SKM-1 (cell line): ENCODE measurements around the gene SLC45A2.
"Not testable (repeated sequence)": the region's sequence is repeated elsewhere in the genome, so short reads cannot be mapped to it uniquely, and the experiment has no call there.

Experiments
- DNase-seq: peaks from one replicate; lab custom pipeline; 2025; ENCODE audit not compliant: unreplicated experiment; lab: John Stamatoyannopoulos, UW

The SLC45A2 gene

GRCh38 chr5:33984671-33985124 lies at the start of gene SLC45A2:
Gene SLC45A2 (minus strand): TSS chr5:33984693. CDS start chr5:33984583, 110 bp downstream.
- DNase-seq, result no peak

DNA sequence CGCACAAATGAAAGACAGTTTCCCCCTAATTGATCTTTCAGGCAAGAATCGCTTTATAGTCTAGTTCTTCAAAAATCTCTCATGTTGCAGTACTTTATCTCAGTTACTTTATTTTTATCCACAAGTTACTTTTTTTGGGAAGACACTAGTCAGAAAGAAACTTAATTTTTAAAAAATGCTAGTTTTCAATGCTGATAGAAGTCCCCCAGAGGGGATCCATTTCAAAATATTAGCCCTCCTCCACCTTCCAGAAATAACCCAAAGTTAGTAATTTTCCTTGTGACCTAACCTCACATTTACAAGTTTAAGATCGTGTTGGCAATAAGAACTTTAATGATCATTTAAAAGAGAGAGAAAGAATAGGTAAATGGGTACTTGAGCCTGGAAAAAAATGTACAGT lies 47.5 kb upstream of the SLC45A2 start:
- DNase-seq, result no peak

GRCh38 chr5:34031117-34031516 lies 46.6 kb upstream of the SLC45A2 start:
- DNase-seq, result no peak

DNA sequence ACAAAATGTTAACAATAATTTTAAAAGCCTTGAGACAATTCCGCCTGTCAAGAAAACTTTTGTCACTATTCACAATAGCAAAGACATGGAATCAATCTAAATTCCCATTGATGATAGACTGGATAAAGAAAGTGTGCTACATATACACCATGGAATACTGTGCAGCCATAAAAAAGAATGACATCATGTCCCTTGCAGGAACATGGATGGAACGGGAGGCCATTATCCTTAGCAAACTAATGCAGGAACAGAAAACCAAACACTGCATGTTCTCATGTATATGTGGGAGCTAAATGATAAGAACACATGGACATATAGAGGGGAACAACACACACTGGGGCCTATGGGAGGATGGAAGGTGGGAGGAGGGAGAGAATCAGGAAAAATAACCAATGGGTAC lies 46.1 kb upstream of the SLC45A2 start:
- DNase-seq, result not testable (repeated sequence)

DNA sequence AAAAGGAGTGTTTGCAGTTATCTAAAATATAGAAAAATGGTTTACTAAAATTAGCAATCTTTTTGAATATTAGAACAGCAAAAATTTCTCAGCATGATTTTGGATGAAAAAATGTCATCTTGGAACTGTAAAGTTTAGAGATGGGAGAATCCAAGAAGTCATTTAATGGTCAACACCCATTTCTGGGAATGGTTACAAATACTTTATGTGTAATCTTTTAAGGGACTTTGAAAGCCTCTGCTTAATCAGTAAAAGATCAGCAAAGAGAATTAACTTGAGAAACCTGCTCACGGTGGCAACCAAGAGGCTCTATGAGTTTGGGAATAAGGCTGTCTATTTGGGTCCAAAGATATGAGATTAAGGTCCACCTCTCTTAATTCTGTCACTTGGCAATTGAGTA lies 45.6 kb upstream of the SLC45A2 start:
- no peak for DNase-seq

GRCh38 chr5:34028349-34028748 lies 43.9 kb upstream of the SLC45A2 start:
- DNase-seq, result no peak

GRCh38 chr5:34026089-34026761 lies 41.7 kb upstream of the SLC45A2 start:
- DNase-seq, result no peak

DNA sequence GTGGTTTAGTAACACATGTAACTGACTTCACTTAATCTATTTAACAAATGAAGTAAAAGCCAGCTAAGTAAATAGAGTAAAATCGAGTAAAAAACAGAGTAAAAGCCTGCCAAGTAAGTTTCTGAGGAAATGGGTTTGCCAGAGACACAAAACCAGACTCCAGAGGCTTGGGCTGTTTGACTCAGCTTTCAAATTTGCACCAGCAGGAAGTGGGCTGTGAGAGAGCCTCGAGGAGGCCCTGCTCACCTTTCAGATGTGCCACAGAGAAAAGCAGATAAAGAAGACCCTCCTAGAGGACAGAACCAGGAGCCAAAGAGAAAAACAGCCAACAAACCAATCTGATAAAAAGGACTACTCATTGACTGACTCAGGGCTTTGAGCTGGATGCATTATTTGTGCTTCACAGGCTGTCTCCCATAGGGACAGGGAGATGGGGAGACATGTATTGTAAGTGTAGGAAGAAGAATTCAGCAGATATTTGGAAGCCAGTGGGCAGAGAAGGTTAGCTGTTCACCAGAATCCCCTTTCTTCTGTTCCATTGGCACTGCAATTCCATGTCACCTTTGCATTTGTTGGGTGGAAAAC lies 37.7 kb upstream of the SLC45A2 start:
- no peak for DNase-seq

GRCh38 chr5:34021334-34021733 lies 36.8 kb upstream of the SLC45A2 start:
- DNase-seq, result no peak

DNA sequence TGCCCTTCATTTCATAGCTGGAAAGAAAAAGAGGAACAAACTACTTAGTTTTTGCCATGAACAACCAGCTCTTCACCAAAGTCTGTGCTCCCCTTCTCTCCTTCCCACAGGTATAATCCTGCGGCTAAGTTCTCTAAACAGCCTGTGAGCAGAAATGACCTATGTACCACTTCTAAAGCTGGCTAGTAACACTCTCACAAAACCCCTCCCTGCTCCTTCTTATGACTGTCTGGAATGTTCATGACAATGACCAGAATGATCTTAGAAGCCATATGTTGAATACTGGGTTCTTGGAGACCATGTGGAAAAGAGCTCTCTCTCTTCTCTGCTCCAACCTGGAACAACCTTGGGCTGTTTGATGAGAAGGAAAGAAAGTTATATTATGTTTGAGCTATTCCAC lies 36.2 kb upstream of the SLC45A2 start:
- DNase-seq, result no peak

DNA sequence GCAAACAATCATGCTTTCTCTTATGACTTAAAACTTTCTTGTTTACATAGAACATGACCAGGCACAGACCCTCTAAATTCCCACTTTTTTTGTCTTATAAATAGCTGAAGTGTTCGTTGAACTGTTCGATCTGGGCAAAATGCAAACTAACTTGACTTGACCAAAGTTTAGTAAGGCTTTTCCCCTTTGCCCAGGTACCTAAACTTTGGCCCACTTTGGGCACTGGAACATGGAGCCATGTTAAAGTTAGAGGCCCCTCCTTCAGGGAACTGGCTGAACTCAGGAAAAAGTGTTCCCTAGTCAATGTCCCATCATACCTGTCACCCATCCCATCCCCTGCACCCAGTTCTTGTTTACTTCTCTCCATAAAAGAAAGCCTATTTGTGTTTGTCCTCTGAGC lies 32.8 kb upstream of the SLC45A2 start:
- no peak for DNase-seq

DNA sequence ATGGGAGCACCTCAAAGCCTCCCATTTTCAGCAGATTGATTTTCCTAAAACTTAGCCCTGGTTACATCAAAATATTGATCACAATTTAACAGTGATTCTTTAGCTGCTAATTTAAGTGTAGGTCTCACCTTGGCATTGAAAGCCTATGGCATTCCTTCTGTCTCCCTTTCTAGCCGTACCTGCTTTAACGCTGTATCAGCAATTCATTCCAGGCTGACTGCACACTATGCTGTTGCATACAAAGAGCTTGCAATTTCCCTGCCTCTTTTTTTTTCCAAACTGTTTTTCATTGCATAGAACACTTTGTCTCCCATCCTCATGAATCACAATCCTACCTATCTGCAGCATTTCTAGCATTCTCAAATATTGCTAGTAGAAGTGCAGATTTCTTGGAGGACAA lies 32.3 kb upstream of the SLC45A2 start:
- no peak for DNase-seq

DNA sequence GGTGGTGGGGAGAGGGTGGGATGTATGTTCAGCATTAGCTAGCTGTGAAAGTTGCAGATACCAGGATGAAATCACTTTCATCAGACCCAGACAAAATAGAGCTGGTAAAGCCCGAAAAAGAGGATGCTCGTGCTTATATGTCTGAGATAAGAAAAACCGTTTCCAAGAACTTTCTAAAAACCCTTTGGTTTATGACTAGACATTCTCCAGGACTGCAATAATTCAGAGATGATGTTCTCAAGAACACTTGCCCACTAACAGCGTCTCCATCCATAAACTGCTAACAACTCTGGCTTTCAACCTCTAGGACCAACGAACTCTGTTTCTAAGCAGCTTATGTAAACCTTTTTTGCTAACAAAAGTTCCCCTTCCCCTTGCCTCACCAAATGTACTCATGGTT lies 31.7 kb upstream of the SLC45A2 start:
- DNase-seq, result no peak

DNA sequence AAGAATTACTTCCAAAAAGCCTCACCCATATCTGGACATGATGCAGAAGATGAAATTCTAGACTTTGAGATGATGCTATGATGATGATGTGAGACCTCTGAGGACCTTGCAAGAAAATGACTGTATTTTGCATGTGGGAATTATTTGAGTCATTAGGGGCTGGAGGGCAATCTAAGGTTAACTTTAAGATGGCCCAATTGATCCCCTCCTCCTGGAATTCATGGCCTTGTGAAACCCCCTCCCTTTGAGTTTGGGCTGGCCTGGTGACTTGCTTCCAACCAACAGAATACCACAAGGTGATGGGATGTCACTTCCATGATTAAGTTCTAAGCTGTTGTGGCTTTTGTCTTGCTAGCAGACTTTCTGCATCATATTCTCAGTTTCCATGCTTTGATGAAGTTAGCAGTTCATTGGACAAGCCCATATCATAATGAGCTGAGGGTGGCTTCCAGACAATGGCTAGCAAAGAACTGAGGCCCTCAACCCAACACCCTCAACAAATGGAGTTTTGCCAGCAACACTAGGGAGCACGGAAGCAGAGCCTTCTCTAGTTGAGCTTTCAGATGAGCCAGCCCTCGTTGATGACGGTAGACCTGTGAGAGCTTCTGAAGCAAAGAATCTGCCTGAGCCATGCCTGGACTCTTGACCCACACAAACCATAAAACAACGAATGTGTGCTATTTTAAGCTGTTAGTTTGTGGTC lies 30.8 kb upstream of the SLC45A2 start:
- DNase-seq, result no peak

GRCh38 chr5:34014626-34015025 lies 30.1 kb upstream of the SLC45A2 start:
- DNase-seq, result no peak

DNA sequence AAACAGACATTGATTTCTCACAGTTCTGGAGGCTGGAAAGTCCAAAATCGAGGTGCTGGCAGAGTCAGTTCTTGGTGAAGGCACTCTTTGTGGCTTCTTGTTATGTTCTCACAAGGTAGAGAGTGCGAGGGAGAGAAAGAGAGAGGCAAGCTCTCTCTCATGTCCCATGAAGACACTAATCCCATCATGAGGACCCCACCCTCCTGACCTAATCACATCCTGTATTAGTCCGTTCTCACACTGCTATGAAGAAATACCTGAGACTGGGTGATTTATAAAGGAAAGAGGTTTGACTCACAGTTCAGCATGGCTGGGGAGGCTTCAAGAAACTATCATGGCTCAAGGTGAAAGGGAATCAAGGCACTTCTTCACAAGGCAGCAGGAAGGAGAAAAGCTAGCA lies 29.1 kb upstream of the SLC45A2 start:
- no peak for DNase-seq

DNA sequence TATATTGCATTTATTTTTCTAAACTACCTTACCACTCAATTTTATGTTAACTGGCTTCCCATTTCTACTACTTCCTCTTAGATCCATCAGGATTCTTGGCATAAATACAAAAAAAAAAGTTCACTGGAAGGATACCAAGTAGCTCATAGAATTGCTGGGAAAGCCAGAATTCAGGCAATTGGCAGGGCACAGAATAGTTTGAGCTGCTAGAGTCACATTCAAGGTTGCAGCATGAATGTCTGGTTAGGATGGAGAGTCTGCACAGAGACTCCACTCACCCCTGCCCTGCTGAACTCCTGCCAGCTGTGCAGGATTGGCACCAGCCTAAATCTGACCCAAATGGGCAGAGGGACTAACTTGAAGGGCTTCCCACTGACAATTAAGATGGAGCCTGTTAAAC lies 28.3 kb upstream of the SLC45A2 start:
- no peak for DNase-seq

DNA sequence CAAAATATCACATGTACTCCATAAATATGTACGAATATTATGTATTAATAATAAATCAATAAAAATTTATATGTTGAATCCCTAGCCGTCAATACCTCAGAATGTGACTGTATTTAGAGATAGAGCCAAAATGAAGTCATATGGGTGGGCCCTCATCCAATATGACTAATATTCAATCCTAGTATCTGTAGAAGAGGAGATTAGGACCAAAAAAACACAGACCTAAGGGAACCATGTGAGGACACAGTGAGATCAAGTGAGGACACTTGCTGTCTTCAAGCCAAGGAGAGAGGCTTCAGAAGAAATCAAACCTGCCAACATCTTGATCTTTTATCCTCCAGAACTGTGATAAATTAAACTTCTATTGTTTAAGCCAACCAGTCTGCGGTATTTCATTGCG lies 27.0 kb upstream of the SLC45A2 start:
- no peak for DNase-seq

DNA sequence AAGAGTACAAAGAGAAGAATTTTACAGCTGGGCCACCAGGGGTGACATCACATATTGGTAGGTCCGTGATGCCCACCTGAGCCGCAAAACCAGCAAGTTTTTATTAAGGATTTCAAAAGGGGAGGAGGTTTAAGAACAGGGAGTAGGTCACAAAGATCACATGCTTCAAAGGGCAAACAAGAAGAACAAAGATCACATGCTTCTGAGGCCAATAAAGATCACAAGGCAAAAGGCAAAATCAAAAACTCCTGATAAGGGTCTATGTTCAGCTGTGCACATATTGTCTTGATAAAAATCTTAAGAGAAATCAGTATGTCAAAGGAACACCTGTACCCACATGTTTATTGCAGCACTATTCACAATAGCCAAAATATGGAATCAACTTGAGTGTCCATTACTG lies 25.7 kb upstream of the SLC45A2 start:
- not testable (repeated sequence) for DNase-seq

DNA sequence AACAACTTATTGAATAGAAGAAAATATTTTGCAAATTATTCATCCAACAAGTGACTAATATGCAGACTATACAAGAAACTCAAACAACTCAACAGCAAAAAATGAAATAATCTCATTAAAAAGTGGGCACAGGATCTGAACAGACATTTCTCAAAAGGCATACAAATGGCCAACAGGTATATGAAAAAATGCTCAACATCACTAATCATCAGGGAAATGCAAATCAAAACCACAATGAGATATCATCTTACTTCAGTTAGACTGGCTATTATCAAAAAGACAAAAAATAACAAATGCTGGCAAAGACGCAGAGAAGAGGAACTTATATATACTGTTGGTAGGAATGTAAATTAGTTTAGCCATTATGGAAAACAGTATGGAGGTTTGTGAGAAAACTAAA lies 25.1 kb upstream of the SLC45A2 start:
- no peak for DNase-seq

DNA sequence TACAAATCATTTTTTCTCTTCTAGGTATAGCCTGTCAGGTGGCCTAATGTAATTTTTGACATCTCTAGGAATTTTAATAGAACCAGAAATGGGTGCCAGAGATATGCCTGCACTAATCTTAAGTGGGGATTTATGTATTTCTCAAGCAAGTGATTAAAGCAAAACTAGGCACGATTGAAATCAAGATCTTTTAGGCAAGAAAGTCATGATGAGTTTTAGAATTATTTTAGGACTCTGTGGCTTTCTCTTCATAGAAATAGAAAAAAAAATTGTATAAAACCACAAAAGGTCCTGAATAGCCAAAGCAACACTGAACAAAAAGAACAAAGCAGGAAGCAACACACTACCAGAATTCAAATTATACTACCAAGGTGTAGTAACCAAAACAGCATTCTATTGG lies 24.3 kb upstream of the SLC45A2 start:
- DNase-seq, result no peak
